Measurements from ENCODE around the gene SIGLEC1. TPM values are rescaled to one million over a fixed set of nuclear protein-coding genes. Genes with fewer than 3 reads are reported as not detected.

SIGLEC1 gene
- total and polyA plus RNA-seq, 10 of the 15 experiments (the other 5 are each of a cell fraction or from before 2014, with no cell fraction given), result 0.05 TPM; not detected in 9

- ChIA-PET SMC1A (ENCODE audit: uncharacterized antibody, unreplicated experiment) (no interaction called here), POLR2A (no interaction called here)
- BruUV-seq (replicated peaks), result no TSS peak
Observed at GRCh38 chr20:3741836-3742458, 29.5 kb upstream of the SIGLEC1 start.

More at GRCh38 chr20:3741836-3742458, 29.5 kb upstream of the SIGLEC1 start:
- Histone ChIP-seq H3K36me3 (ENCODE audit: control insufficient read depth in 2 of 2, insufficient read depth in 2 of 2, low read length in 1 of 2) (no peaks in the 10 kb centered on the region), H2AFZ (ENCODE audit: control insufficient read depth, low read depth, low read length) (no peak overlapping the region), H3K9me3 (replicated peaks; ENCODE audit: control insufficient read depth, insufficient read depth, low read length) (no peaks in the 10 kb centered on the region), H3K27ac (ENCODE audit: control insufficient read depth, insufficient read depth) (no peak overlapping the region), H3K79me2 (ENCODE audit: control insufficient read depth, insufficient read depth, low read length) (no peaks in the 10 kb centered on the region), H4K20me1 (ENCODE audit: control insufficient read depth, insufficient read depth) (no peaks in the 10 kb centered on the region), H3K4me1 (ENCODE audit: control insufficient read depth, insufficient read depth, low read length) (no peaks in the 10 kb centered on the region), H3K4me3 (no peak overlapping the region), H3K4me2 (ENCODE audit: control insufficient read depth, insufficient read depth) (no peak overlapping the region), H3K27me3 (replicated peaks in 1 of 2; ENCODE audit: control insufficient read depth in 2 of 2, insufficient read depth in 2 of 2, low read length in 1 of 2) (no peaks in the 10 kb centered on the region), H3K9ac (ENCODE audit: control insufficient read depth, insufficient read depth, low read length) (no peak overlapping the region)
- intact Hi-C loops (cut with micrococcal nuclease; ENCODE audit: unreplicated experiment) (no loop called here), in situ Hi-C loops (cut with MboI) (no loop called here)
- 19% methylated on average over 7 of the region's 7 CpGs for WGBS (ENCODE audit: insufficient coverage, insufficient replicate concordance, low lambda C conversion rate, missing lambda C conversion rate)
- no peak for ATAC-seq
- RAD21 ChIA-PET (ENCODE audit: unreplicated experiment), result no interaction called here
- no peak for FAIRE-seq
- no peak for DNase-seq (ENCODE audit: low read depth, low spot score)
- TF ChIP-seq PAX5 (IDR thresholded peaks at IDR 0.05; ENCODE audit: borderline replicate concordance, low read depth, low read length) (no peak), NFYA (IDR thresholded peaks at IDR 0.05; ENCODE audit: borderline replicate concordance, low read depth, low read length) (no peak), PRDM15 (CRISPR knock-in tag; IDR thresholded peaks at IDR 0.05) (no peak), SP1 (IDR thresholded peaks at IDR 0.05; ENCODE audit: low read depth, low read length) (no peak), SMAD1 (IDR thresholded peaks at IDR 0.05; ENCODE audit: low read depth, partially characterized antibody) (no peak), MEF2A (IDR thresholded peaks at IDR 0.05; ENCODE audit: insufficient read depth, low read depth, low read length) (no peak), JUND (IDR thresholded peaks at IDR 0.05; ENCODE audit: low read depth, low read length) (no peak), RFX5 (IDR thresholded peaks at IDR 0.05; ENCODE audit: low read depth, low read length) (no peak), IKZF2 (IDR thresholded peaks at IDR 0.05) (no peak), POU2F2 (IDR thresholded peaks at IDR 0.05; ENCODE audit: borderline replicate concordance, low read depth, low read length) (no peak), ELK1 (IDR thresholded peaks at IDR 0.05; ENCODE audit: low read depth, low read length) (no peak)
- CTCF ChIA-PET, result interaction anchor here (0.9 to 1.1 kb wide), 4 partner anchors 8 to 32 kb away, joined by 3 to 7 read pairs (median 3); no protein-coding TSS in a partner anchor
